ENCODE measurements around the gene SLC35B2.
A peak's percentile ranks its signal among the peaks of the same experiment; 100 is the strongest.

GRCh38 chr6:44260011-44260410 is 2.7 kb upstream of the SLC35B2 start:
- no peak for TF ChIP-seq CTCF (IDR thresholded peaks at IDR 0.05 in 8 of 11, conservative IDR thresholded peaks at IDR 0.05 in 3 of 11)
- TF ChIP-seq POLR2AphosphoS5 (IDR thresholded peaks at IDR 0.05) = peak in 2 of 3 donors; percentile 39 to 54
- TF ChIP-seq POLR2A (IDR thresholded peaks at IDR 0.05) = no peak

All from spleen (tissue), 7 donors.